Inferior parietal cortex (tissue), 1 donor: ENCODE results near the gene ATF6.
"Not testable (repeated sequence)": the region's sequence is repeated elsewhere in the genome, so short reads cannot be mapped to it uniquely, and the experiment has no call there.

Source experiments
- DNase-seq: peaks from one replicate; pipeline ENCODE4 v3.0.0-alpha.2; 2016; ENCODE audit errors: extremely low spot score

The ATF6 gene

GRCh38 chr1:161766102-161766981 is at the start of gene ATF6:
Gene ATF6 (plus strand): TSS chr1:161766320. CDS start chr1:161766361, 41 bp downstream.
- peak; percentile 88 for DNase-seq

GRCh38 chr1:161718559-161719324 is 47.4 kb upstream of the ATF6 start:
- no peak for DNase-seq

GRCh38 chr1:161719325-161719611 is 46.9 kb upstream of the ATF6 start:
- no peak for DNase-seq

- no peak for DNase-seq
Observed at GRCh38 chr1:161720422-161720821, 45.7 kb upstream of the ATF6 start.

GRCh38 chr1:161720956-161721737 is 45.0 kb upstream of the ATF6 start, which contains the start of gene FCRLB:
Gene FCRLB (plus strand): TSS chr1:161721544. CDS start chr1:161722673, 1,129 bp downstream.
- DNase-seq: no peak

GRCh38 chr1:161721738-161722343 is 44.3 kb upstream of the ATF6 start:
- DNase-seq: no peak

GRCh38 chr1:161722406-161722805 is 43.7 kb upstream of the ATF6 start:
- no peak for DNase-seq

- DNase-seq: no peak
Observed at GRCh38 chr1:161723459-161724141, 42.5 kb upstream of the ATF6 start.

- DNase-seq: not testable (repeated sequence)
Observed at GRCh38 chr1:161725258-161725907, 40.7 kb upstream of the ATF6 start.

GRCh38 chr1:161725908-161726472 is 40.1 kb upstream of the ATF6 start:
- DNase-seq: peak; percentile 45

- DNase-seq: peak; percentile 43
Observed at GRCh38 chr1:161726473-161727255, 39.5 kb upstream of the ATF6 start.

- peak; percentile 36 for DNase-seq
Observed at GRCh38 chr1:161727256-161727924, 38.7 kb upstream of the ATF6 start.

- DNase-seq: no peak
Observed at GRCh38 chr1:161728376-161729226, 37.5 kb upstream of the ATF6 start.

GRCh38 chr1:161730050-161730564 is 36.0 kb upstream of the ATF6 start:
- DNase-seq: no peak

GRCh38 chr1:161731241-161731640 is 34.9 kb upstream of the ATF6 start:
- DNase-seq: no peak

- no peak for DNase-seq
Observed at GRCh38 chr1:161731981-161732718, 34.0 kb upstream of the ATF6 start.

GRCh38 chr1:161733526-161733925 is 32.6 kb upstream of the ATF6 start:
- DNase-seq: no peak
